ENCODE results near the gene NLGN1. TPM values are rescaled to one million over a fixed set of nuclear protein-coding genes. Genes with fewer than 3 reads are reported as not detected.

NLGN1 gene
- total and polyA plus RNA-seq, 9 of the 15 experiments (the other 6 are each of a cell fraction or from before 2014, with no cell fraction given) = under 0.01 to 0.01 TPM; not detected in 7

GRCh38 chr3:173617490-173617889 lies 219.9 kb downstream of the NLGN1 start:
- no peak overlapping the region for H3K27ac ChIP-seq (ENCODE audit: extremely low read depth, low read depth, low read length)
- ChIA-PET POLR2A (no interaction called here), CTCF (ENCODE audit: low intra/inter-chr PET ratio) (no interaction called here)
- H3K36me3 ChIP-seq (ENCODE audit: control insufficient read depth, insufficient read depth, low read length) = no peaks in the 10 kb centered on the region
- no TSS peak for BruUV-seq (replicated peaks)
- H3K9me1 ChIP-seq (ENCODE audit: control insufficient read depth, insufficient read depth, low read length) = no peaks in the 10 kb centered on the region
- in situ Hi-C loops (cut with MboI) (no loop called here), intact Hi-C loops (cut with micrococcal nuclease) (no loop called here)
- DNase-seq (ENCODE audit: extremely low read depth in 1 of 4, low spot score in 3 of 4) (no peak), FAIRE-seq (no peak), ATAC-seq (no peak)
- H3K4me3 ChIP-seq = no peak overlapping the region
- no peak overlapping the region for H3K4me2 ChIP-seq (ENCODE audit: insufficient read depth, low read length)
- no peaks in the 10 kb centered on the region for H4K20me1 ChIP-seq (replicated peaks; ENCODE audit: control insufficient read depth, insufficient read depth, low read length)
- H3K79me2 ChIP-seq (ENCODE audit: control insufficient read depth, insufficient read depth, low read length) = no peaks in the 10 kb centered on the region
- H2AFZ ChIP-seq (ENCODE audit: low read depth, low read length) = no peak overlapping the region
- TF ChIP-seq GMEB1 (CRISPR knock-in tag; IDR thresholded peaks at IDR 0.05) (no peak), ZNF324 (CRISPR knock-in tag; IDR thresholded peaks at IDR 0.05) (no peak), ILK (tag; IDR thresholded peaks at IDR 0.05; ENCODE audit: borderline replicate concordance, low read depth) (no peak), CHD1 (IDR thresholded peaks at IDR 0.05; ENCODE audit: low read length) (no peak), POLR2B (IDR thresholded peaks at IDR 0.05; ENCODE audit: low read depth, partially characterized antibody) (no peak), ETV5 (CRISPR knock-in tag; IDR thresholded peaks at IDR 0.05; ENCODE audit: low read depth) (no peak), MAFG (tag; conservative IDR thresholded peaks at IDR 0.05) (no peak), CHAMP1 (IDR thresholded peaks at IDR 0.05) (no peak), NR2C1 (IDR thresholded peaks at IDR 0.05) (no peak), NR2C1 (tag; IDR thresholded peaks at IDR 0.05) (no peak), ELF2 (CRISPR knock-in tag; IDR thresholded peaks at IDR 0.05) (no peak), ELK3 (CRISPR knock-in tag; IDR thresholded peaks at IDR 0.05) (no peak), RBBP5 (IDR thresholded peaks at IDR 0.05; ENCODE audit: borderline replicate concordance, insufficient read depth, low read length, poor library complexity, severe bottlenecking) (no peak), SIN3B (IDR thresholded peaks at IDR 0.05; ENCODE audit: low read depth) (no peak), RAD51 (IDR thresholded peaks at IDR 0.05; ENCODE audit: borderline replicate concordance, low read depth) (no peak), ETS2 (tag; IDR thresholded peaks at IDR 0.05; ENCODE audit: borderline replicate concordance, poor library complexity, severe bottlenecking) (no peak), ZNF551 (CRISPR knock-in tag; IDR thresholded peaks at IDR 0.05) (no peak)
- no peaks in the 10 kb centered on the region for H3K9me3 ChIP-seq (replicated peaks; ENCODE audit: control insufficient read depth, insufficient read depth, low read depth, low read length)
- no peaks in the 10 kb centered on the region for H3K4me1 ChIP-seq (replicated peaks in 1 of 2; ENCODE audit: control insufficient read depth in 2 of 2, insufficient read depth in 2 of 2, low read length in 2 of 2)
- H3K9ac ChIP-seq (ENCODE audit: insufficient read depth in 1 of 2, low read depth in 2 of 2, low read length in 2 of 2) = no peak overlapping the region
- 2% methylated on average over 5 of the region's 5 CpGs for WGBS (ENCODE audit: insufficient coverage, low coverage, missing lambda C conversion rate)
- H3K27me3 ChIP-seq (ENCODE audit: control insufficient read depth in 2 of 2, insufficient read depth in 2 of 2, low read length in 2 of 2) = no peaks in the 10 kb centered on the region
